Measurements from ENCODE around the gene PDCD1LG2. TPM values are rescaled to one million over a fixed set of nuclear protein-coding genes. Genes with fewer than 3 reads are reported as not detected.
"Not testable (repeated sequence)": the region's sequence is repeated elsewhere in the genome, so short reads cannot be mapped to it uniquely, and the experiment has no call there.

The PDCD1LG2 gene
- polyA plus RNA-seq, 1 of the 3 experiments (the other 2 are of a cell fraction), result 11.1 TPM

GRCh38 chr9:5494765-5495164 lies 15.6 kb upstream of the PDCD1LG2 start:
- 94% methylated on average over 3 of the region's 3 CpGs for WGBS (ENCODE audit: low lambda C conversion rate)
- not testable (repeated sequence) for DNase-seq

GRCh38 chr9:5499157-5499556 lies 11.2 kb upstream of the PDCD1LG2 start:
- TF ChIP-seq, protein P1, sequence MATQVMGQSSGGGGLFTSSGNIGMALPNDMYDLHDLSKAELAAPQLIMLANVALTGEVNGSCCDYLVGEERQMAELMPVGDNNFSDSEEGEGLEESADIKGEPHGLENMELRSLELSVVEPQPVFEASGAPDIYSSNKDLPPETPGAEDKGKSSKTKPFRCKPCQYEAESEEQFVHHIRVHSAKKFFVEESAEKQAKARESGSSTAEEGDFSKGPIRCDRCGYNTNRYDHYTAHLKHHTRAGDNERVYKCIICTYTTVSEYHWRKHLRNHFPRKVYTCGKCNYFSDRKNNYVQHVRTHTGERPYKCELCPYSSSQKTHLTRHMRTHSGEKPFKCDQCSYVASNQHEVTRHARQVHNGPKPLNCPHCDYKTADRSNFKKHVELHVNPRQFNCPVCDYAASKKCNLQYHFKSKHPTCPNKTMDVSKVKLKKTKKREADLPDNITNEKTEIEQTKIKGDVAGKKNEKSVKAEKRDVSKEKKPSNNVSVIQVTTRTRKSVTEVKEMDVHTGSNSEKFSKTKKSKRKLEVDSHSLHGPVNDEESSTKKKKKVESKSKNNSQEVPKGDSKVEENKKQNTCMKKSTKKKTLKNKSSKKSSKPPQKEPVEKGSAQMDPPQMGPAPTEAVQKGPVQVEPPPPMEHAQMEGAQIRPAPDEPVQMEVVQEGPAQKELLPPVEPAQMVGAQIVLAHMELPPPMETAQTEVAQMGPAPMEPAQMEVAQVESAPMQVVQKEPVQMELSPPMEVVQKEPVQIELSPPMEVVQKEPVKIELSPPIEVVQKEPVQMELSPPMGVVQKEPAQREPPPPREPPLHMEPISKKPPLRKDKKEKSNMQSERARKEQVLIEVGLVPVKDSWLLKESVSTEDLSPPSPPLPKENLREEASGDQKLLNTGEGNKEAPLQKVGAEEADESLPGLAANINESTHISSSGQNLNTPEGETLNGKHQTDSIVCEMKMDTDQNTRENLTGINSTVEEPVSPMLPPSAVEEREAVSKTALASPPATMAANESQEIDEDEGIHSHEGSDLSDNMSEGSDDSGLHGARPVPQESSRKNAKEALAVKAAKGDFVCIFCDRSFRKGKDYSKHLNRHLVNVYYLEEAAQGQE (IDR thresholded peaks at IDR 0.05; ENCODE audit: low read depth, low read length), result no peak
- TF ChIP-seq CHD2 (IDR thresholded peaks at IDR 0.05; ENCODE audit: low read length, partially characterized antibody), result no peak
- TF ChIP-seq GATA2 (CRISPR knock-in tag; IDR thresholded peaks at IDR 0.05), result no peak
- TF ChIP-seq ZBTB33 (IDR thresholded peaks at IDR 0.05; ENCODE audit: borderline replicate concordance, low read depth), result no peak
- TF ChIP-seq, protein P2, sequence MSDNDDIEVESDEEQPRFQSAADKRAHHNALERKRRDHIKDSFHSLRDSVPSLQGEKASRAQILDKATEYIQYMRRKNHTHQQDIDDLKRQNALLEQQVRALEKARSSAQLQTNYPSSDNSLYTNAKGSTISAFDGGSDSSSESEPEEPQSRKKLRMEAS (IDR thresholded peaks at IDR 0.05; ENCODE audit: low read depth), result no peak
- TF ChIP-seq SIN3A (IDR thresholded peaks at IDR 0.05; ENCODE audit: borderline replicate concordance, low read depth, low read length), result no peak
- no peak for TF ChIP-seq GABPA (IDR thresholded peaks at IDR 0.05; ENCODE audit: low read depth)
- no peak for TF ChIP-seq FOXJ3 (CRISPR knock-in tag; IDR thresholded peaks at IDR 0.05)
- TF ChIP-seq EP300 (IDR thresholded peaks at IDR 0.05; ENCODE audit: borderline replicate concordance in 1 of 2, low read depth in 1 of 2, low read length in 1 of 2), result no peak
- no peak for TF ChIP-seq RCOR1 (IDR thresholded peaks at IDR 0.05; ENCODE audit: low read length)
- TF ChIP-seq YY1 (IDR thresholded peaks at IDR 0.05; ENCODE audit: low read depth), result no peak
- no peak for TF ChIP-seq RXRA (IDR thresholded peaks at IDR 0.05; ENCODE audit: borderline replicate concordance, low read depth)
- H3K4me1 ChIP-seq (ENCODE audit: control insufficient read depth in 1 of 2, insufficient read depth in 2 of 2, low read depth in 1 of 2, low read length in 1 of 2), result peaks cover 15 to 24% of the 10 kb centered on the region in 2 experiments
- DNase-seq, result no peak
- no peak overlapping the region for H3K4me3 ChIP-seq (ENCODE audit: low read depth in 2 of 2, low read length in 1 of 2)
- CTCF ChIA-PET, result interaction anchor here (0.6 to 1.3 kb wide), 3 partner anchors 49 to 90 kb away, joined by 3 to 4 read pairs (median 4); partner anchors contain the start of gene CD274
- H3K27ac ChIP-seq (ENCODE audit: low read depth in 2 of 2, low read length in 1 of 2), result peak overlapping the region in 1 of 2 experiments; percentile 52; a peak in 3 of 4 replicates
- no peaks in the 10 kb centered on the region for H3K79me2 ChIP-seq (ENCODE audit: insufficient read depth)
- no peak overlapping the region for H3K9ac ChIP-seq
- peaks cover 33% of the 10 kb centered on the region for H3F3A ChIP-seq (replicated peaks; ENCODE audit: insufficient read depth)
- H3K4me2 ChIP-seq, result no peak overlapping the region
- H2AFZ ChIP-seq (ENCODE audit: low read depth), result no peak overlapping the region
- H4K20me1 ChIP-seq (ENCODE audit: insufficient read depth), result no peaks in the 10 kb centered on the region
- POLR2A ChIA-PET, result no interaction called here
- no peaks in the 10 kb centered on the region for H3K36me3 ChIP-seq (replicated peaks in 1 of 2; ENCODE audit: control insufficient read depth in 1 of 2, insufficient read depth in 2 of 2, low read length in 1 of 2)
- H3K9me3 ChIP-seq, result 0 out of 2 replicates have a peak, but pooled peaks cover 3% of the 10 kb centered on the region
- no peaks in the 10 kb centered on the region for H3K27me3 ChIP-seq (ENCODE audit: insufficient read depth)
- H3K9me2 ChIP-seq, result no peaks in the 10 kb centered on the region
- WGBS (ENCODE audit: low lambda C conversion rate), result 93% methylated on average over 1 of the region's 1 CpG

More at GRCh38 chr9:5494765-5495164, 15.6 kb upstream of the PDCD1LG2 start:
- H3K4me2 ChIP-seq; H2AFZ ChIP-seq (ENCODE audit: low read depth); H3K4me3 ChIP-seq (ENCODE audit: low read depth in 2 of 2, low read length in 1 of 2); H3K36me3 ChIP-seq (replicated peaks in 1 of 2; ENCODE audit: control insufficient read depth in 1 of 2, insufficient read depth in 2 of 2, low read length in 1 of 2); CTCF ChIA-PET; H4K20me1 ChIP-seq (ENCODE audit: insufficient read depth); H3K9me3 ChIP-seq; H3K9me2 ChIP-seq; POLR2A ChIA-PET; H3K27me3 ChIP-seq (ENCODE audit: insufficient read depth); H3K79me2 ChIP-seq (ENCODE audit: insufficient read depth); H3K9ac ChIP-seq: not testable (repeated sequence)
- Histone ChIP-seq H3F3A (replicated peaks; ENCODE audit: insufficient read depth) (peaks cover 36% of the 10 kb centered on the region), H3K27ac (ENCODE audit: low read depth in 2 of 2, low read length in 1 of 2) (peak overlapping the region in 1 of 2 experiments; percentile 88; a peak in 2 of 4 replicates), H3K4me1 (ENCODE audit: control insufficient read depth in 1 of 2, insufficient read depth in 2 of 2, low read depth in 1 of 2, low read length in 1 of 2) (peaks cover 0 to 13% of the 10 kb centered on the region in 2 experiments; a peak in 2 of 4 replicates)

Measured in SK-N-SH (cell line).